HCT116 (cell line): ENCODE measurements around the gene LSM14A. TPM values are rescaled to one million over a fixed set of nuclear protein-coding genes. Genes with fewer than 3 reads are reported as not detected.

Experiments
- ATAC-seq: fragments of 200-7000 bp; cut with Tn5 transposase; 2 replicates; pipeline ENCODE4 v1.9.1; 2020; ENCODE audit warnings: mild to moderate bottlenecking, moderate library complexity
- BruUV-seq: library from RNA; stranded (reverse); fragments of 400-500 nt; replicated peaks from 2 replicates; lab custom pipeline; 2021; lab: Mats Ljungman, UMichigan
- CTCF ChIA-PET: fragments of 300-600 bp; sonication (Branson Sonifier 250); formaldehyde crosslinking; loops from one replicate; lab custom pipeline; 2021; ENCODE audit warnings: antibody characterized with exemption; lab: Charles Lee
- POLR2A ChIA-PET: fragments of 300-600, 350-600 bp; sonication (Branson Sonifier 250); formaldehyde crosslinking; loops from one replicate; lab custom pipeline; 2021; ENCODE audit warnings: antibody characterized with exemption; lab: Charles Lee
- RAD21 ChIA-PET, 2 experiments: fragments of 300-600 bp; sonication (Branson Sonifier 250); formaldehyde crosslinking; loops; one replicate each; lab custom pipeline; 2023; ENCODE audit warnings: low total read pairs in 2 of 2; ENCODE audit not compliant: uncharacterized antibody in 2 of 2, unreplicated experiment in 2 of 2, low non-redundant PET in 1 of 2; lab: Charles Lee
- DNase-seq: peaks from one replicate; pipeline ENCODE4 v3.0.0-alpha.2; 2010; ENCODE audit warnings: low read depth, low spot score
- H2AFZ ChIP-seq: fragments of 200-600 bp; shearing (Covaris generic), sonication (generic); 2 replicates; pipeline ENCODE4 v1.6.1; 2017; ENCODE audit warnings: low read depth, mixed run types, mixed read lengths, antibody characterized with exemption, low read length; ENCODE audit not compliant: poor library complexity, severe bottlenecking
- H3K27ac ChIP-seq: 2 replicates; pipeline ENCODE4 v1.5.1; 2012; ENCODE audit warnings: low read depth, low read length
- H3K27me3 ChIP-seq: fragments of 200-600 bp; sonication (generic); 2 replicates; pipeline ENCODE4 v1.6.1; 2016; ENCODE audit warnings: mixed run types, low read length, mixed read lengths; ENCODE audit not compliant: insufficient read depth
- H3K36me3 ChIP-seq, 2 experiments: fragments of 200-500 bp in 1 of 2; fragments of 200-600 bp in 1 of 2; sonication (Bioruptor generic) in 1 of 2; sonication (generic) in 1 of 2; 2 replicates each; pipeline versions ENCODE4 v1.5.1 to v1.6.1; 2014 to 2016; ENCODE audit warnings: low read length in 2 of 2, inconsistent platforms in 1 of 2, mixed read lengths in 1 of 2, mixed run types in 1 of 2; ENCODE audit not compliant: insufficient read depth in 2 of 2, control insufficient read depth in 1 of 2
- H3K4me1 ChIP-seq, 2 experiments: fragments of 200-600 bp in 1 of 2; sonication (generic) in 1 of 2; 2 replicates each; pipeline versions ENCODE4 v1.5.1 to v1.6.1; 2012 to 2017; ENCODE audit warnings: low read length in 2 of 2, inconsistent platforms in 1 of 2, mild to moderate bottlenecking in 1 of 2, mixed read lengths in 1 of 2, mixed run types in 1 of 2, moderate library complexity in 1 of 2; ENCODE audit not compliant: insufficient read depth in 2 of 2, control insufficient read depth in 1 of 2
- H3K4me2 ChIP-seq: fragments of 200-600 bp; sonication (generic); 2 replicates; pipeline ENCODE4 v1.6.1; 2017; ENCODE audit warnings: mixed run types, low read length, mixed read lengths
- H3K4me3 ChIP-seq, 2 experiments: fragments of 200-600 bp in 1 of 2; sonication (generic) in 1 of 2; replicated peaks in 1 of 2; 2 replicates each; pipeline ENCODE4 v1.5.1; 2011 to 2016; ENCODE audit warnings: low read length in 2 of 2, control low read depth in 1 of 2, low read depth in 1 of 2, mild to moderate bottlenecking in 1 of 2, mixed read lengths in 1 of 2, mixed run types in 1 of 2
- H3K79me2 ChIP-seq: fragments of 200-600 bp; sonication (generic); 2 replicates; pipeline ENCODE4 v1.6.1; 2017; ENCODE audit warnings: mild to moderate bottlenecking, mixed run types, low read length, moderate library complexity, mixed read lengths; ENCODE audit not compliant: insufficient read depth
- H3K9ac ChIP-seq: fragments of 200-600 bp; sonication (generic); 2 replicates; pipeline ENCODE4 v1.6.1; 2016; ENCODE audit warnings: low read length, mixed read lengths
- H3K9me2 ChIP-seq: fragments of 200-600 bp; sonication (generic), shearing (Covaris generic); 2 replicates; pipeline ENCODE4 v1.6.1; 2017; ENCODE audit warnings: mixed run types, mild to moderate bottlenecking, moderate library complexity; ENCODE audit not compliant: insufficient read depth
- H3K9me3 ChIP-seq, 2 experiments: fragments of 200-500 bp in 1 of 2; fragments of 200-600 bp in 1 of 2; sonication (Bioruptor generic) in 1 of 2; sonication (generic) in 1 of 2; 2 replicates each; pipeline ENCODE4 v1.6.1; 2014 to 2017; ENCODE audit warnings: low read length in 2 of 2, mixed read lengths in 2 of 2, inconsistent platforms in 1 of 2, low read depth in 1 of 2, mild to moderate bottlenecking in 1 of 2, mixed run types in 1 of 2, moderate library complexity in 1 of 2; ENCODE audit not compliant: control insufficient read depth in 1 of 2, insufficient read depth in 1 of 2
- H4K20me1 ChIP-seq: fragments of 200-600 bp; sonication (generic), shearing (Covaris generic); 2 replicates; pipeline ENCODE4 v1.6.1; 2017; ENCODE audit warnings: mixed run types, mild to moderate bottlenecking, moderate library complexity; ENCODE audit not compliant: insufficient read depth
- EGR1 ChIP-seq: IDR thresholded peaks from 2 replicates; pipeline ENCODE4 v1.6.1; 2012; ENCODE audit warnings: low read depth
- EZH2 ChIP-seq: fragments of 200-600 bp; sonication (generic); IDR thresholded peaks from 2 replicates; pipeline ENCODE4 v1.6.1; 2017; ENCODE audit warnings: antibody characterized with exemption, mixed run types
- FOSL1 ChIP-seq: IDR thresholded peaks from 2 replicates; pipeline ENCODE4 v1.6.1; 2012; ENCODE audit warnings: low read depth
- POLR2A ChIP-seq: IDR thresholded peaks from 2 replicates; pipeline ENCODE4 v1.7.0; 2011; ENCODE audit warnings: borderline replicate concordance; ENCODE audit not compliant: insufficient read depth, insufficient read length; ENCODE audit errors: extremely low read depth
- POLR2AphosphoS5 ChIP-seq: IDR thresholded peaks from 2 replicates; pipeline ENCODE4 v1.6.1; 2011; ENCODE audit warnings: mild to moderate bottlenecking, low read depth, low read length, moderate library complexity
- SIN3A ChIP-seq: IDR thresholded peaks from 2 replicates; pipeline ENCODE4 v1.6.1; 2012; ENCODE audit warnings: low read depth
- TCF7L2 ChIP-seq: IDR thresholded peaks from 2 replicates; pipeline ENCODE4 v1.7.0; 2011; ENCODE audit warnings: borderline replicate concordance, inconsistent platforms; ENCODE audit not compliant: insufficient read depth, insufficient read length; ENCODE audit errors: extremely low read depth
- ZFX ChIP-seq: fragments of 450-650 bp; IDR thresholded peaks from 2 replicates; pipeline ENCODE4 v1.6.1; 2017
- ZNF274 ChIP-seq: fragments of 200-500 bp; sonication (Bioruptor generic); IDR thresholded peaks from 2 replicates; pipeline ENCODE4 v1.6.1; 2014; ENCODE audit warnings: mild to moderate bottlenecking, low read depth, low read length, inconsistent platforms
- intact Hi-C: fragments of 100-400 bp; cut with micrococcal nuclease; formaldehyde crosslinking; loops from 2 replicates; pipeline ENCODE4 v1.10.0; 2022
- total RNA-seq: library from RNA; stranded (reverse); gene quantifications from one replicate; pipeline ENCODE4 v1.2.1, GENCODE V29; 2021; ENCODE audit not compliant: unreplicated experiment
- TF ChIP-seq, protein P1 (sequence below): IDR thresholded peaks from 2 replicates; pipeline ENCODE4 v1.6.1; 2012; ENCODE audit warnings: low read depth
- TF ChIP-seq, protein P2 (sequence below): IDR thresholded peaks from 2 replicates; pipeline ENCODE4 v1.6.1; 2011; ENCODE audit warnings: mild to moderate bottlenecking, low read length, moderate library complexity; ENCODE audit not compliant: insufficient replicate concordance; ENCODE audit errors: extremely low read depth
- TF ChIP-seq, protein P3 (sequence below), 3 experiments: fragments of 200-600 bp in 1 of 3; sonication (generic) in 1 of 3; IDR thresholded peaks in 2 of 3; conservative IDR thresholded peaks in 1 of 3; 2 replicates each; pipeline ENCODE4 v1.5.1; 2012 to 2017; ENCODE audit warnings: low read depth in 2 of 3, low read length in 2 of 3, antibody characterized with exemption in 1 of 3, borderline replicate concordance in 1 of 3, control low read depth in 1 of 3, mild to moderate bottlenecking in 1 of 3, mixed read lengths in 1 of 3, mixed run types in 1 of 3, moderate library complexity in 1 of 3; ENCODE audit not compliant: insufficient read depth in 1 of 3
- TF ChIP-seq, protein P4 (sequence below): IDR thresholded peaks from 2 replicates; pipeline ENCODE4 v1.6.1; 2012

Gene LSM14A
- total RNA-seq, 1 experiment from 2014 or later = 120 TPM

DNA sequence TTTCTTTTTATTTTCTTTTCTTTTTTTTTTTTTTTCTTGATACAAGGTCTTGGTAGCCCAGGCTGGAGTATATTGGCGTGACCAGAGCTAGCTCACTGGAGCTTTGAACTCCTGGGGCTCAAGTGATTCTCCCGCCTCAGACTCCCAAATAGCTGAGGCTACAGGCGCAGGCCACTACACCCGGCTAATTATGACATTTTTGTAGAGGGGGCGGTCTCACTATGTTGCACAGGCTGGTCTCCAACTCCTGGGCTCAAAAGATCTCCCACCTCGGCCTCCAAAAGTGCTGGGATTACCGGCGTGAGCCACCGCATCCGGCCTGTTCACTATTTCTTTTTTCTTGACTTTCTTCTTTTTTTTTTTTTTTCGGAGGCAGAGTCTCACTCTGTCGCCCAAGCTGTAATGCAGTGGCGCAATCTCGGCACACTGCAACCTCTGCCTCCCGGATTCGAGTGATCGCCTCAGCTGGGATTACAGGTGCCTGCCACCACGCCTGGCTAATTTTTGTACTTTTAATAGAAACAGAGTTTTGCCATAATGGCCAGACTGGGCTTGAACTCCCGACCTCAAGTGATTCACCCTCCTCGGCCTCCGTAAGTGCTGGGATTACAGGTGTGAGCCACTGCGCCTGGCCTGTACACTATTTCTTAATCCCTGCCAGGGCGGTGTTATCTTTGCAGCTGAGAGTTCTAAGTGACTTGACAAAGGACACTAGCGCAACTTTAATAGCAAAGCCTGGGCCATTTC lies 37.1 kb upstream of the LSM14A start (continued):
- TF ChIP-seq, protein P1, sequence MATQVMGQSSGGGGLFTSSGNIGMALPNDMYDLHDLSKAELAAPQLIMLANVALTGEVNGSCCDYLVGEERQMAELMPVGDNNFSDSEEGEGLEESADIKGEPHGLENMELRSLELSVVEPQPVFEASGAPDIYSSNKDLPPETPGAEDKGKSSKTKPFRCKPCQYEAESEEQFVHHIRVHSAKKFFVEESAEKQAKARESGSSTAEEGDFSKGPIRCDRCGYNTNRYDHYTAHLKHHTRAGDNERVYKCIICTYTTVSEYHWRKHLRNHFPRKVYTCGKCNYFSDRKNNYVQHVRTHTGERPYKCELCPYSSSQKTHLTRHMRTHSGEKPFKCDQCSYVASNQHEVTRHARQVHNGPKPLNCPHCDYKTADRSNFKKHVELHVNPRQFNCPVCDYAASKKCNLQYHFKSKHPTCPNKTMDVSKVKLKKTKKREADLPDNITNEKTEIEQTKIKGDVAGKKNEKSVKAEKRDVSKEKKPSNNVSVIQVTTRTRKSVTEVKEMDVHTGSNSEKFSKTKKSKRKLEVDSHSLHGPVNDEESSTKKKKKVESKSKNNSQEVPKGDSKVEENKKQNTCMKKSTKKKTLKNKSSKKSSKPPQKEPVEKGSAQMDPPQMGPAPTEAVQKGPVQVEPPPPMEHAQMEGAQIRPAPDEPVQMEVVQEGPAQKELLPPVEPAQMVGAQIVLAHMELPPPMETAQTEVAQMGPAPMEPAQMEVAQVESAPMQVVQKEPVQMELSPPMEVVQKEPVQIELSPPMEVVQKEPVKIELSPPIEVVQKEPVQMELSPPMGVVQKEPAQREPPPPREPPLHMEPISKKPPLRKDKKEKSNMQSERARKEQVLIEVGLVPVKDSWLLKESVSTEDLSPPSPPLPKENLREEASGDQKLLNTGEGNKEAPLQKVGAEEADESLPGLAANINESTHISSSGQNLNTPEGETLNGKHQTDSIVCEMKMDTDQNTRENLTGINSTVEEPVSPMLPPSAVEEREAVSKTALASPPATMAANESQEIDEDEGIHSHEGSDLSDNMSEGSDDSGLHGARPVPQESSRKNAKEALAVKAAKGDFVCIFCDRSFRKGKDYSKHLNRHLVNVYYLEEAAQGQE = no peak
- TF ChIP-seq EZH2 = no peak

DNA sequence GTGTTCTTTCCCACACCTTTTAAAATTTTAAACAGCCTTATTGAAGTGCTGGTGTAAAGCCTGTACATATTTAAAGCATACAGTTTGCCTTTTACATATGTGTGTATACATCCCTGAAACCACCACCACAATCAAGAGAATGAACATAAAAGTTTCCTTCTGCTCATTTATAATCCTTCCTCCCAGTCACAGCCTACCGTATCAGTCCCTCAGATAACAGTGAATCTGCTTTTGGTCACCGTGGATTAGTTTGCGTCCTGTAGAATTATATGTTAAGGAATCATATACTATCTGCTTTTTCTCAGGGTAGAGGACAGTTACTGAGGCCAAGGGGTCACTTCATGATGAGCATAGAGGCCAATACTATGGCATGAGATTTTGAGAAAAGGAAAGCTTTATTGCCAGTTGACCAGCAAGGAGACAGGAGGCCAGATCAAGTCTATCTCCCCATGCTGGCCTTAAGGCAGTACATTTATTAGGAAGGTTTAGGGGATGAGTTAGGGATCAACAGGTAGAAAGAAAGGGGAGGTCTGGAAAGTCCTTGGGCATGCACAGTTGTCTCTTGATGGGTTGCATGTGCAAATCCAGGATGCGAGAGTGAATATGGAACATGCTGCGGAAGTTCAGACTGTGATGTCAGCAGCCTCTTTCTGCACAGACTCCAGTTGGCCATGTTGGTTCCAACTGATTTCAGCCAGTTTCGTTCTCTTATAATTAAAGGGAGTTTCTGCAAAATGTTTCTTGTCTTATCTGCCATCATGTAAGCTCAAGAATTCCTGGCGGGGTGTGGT lies 36.3 kb upstream of the LSM14A start:
- Histone ChIP-seq H3K27ac (no peak overlapping the region), H3K27me3 (no peaks in the 10 kb centered on the region), H3K4me1 (peaks cover 8 to 22% of the 10 kb centered on the region in 2 experiments), H3K4me2 (peak overlapping the region; percentile 97), H3K9ac (no peak overlapping the region), H3K9me3 (no peaks in the 10 kb centered on the region)
- RAD21 ChIA-PET = no interaction called here
- intact Hi-C loops = no loop called here
- no peak for TF ChIP-seq TCF7L2
- no peak for TF ChIP-seq SIN3A
- no peak for TF ChIP-seq POLR2A
- no peak for TF ChIP-seq POLR2AphosphoS5
- TF ChIP-seq, protein P2, sequence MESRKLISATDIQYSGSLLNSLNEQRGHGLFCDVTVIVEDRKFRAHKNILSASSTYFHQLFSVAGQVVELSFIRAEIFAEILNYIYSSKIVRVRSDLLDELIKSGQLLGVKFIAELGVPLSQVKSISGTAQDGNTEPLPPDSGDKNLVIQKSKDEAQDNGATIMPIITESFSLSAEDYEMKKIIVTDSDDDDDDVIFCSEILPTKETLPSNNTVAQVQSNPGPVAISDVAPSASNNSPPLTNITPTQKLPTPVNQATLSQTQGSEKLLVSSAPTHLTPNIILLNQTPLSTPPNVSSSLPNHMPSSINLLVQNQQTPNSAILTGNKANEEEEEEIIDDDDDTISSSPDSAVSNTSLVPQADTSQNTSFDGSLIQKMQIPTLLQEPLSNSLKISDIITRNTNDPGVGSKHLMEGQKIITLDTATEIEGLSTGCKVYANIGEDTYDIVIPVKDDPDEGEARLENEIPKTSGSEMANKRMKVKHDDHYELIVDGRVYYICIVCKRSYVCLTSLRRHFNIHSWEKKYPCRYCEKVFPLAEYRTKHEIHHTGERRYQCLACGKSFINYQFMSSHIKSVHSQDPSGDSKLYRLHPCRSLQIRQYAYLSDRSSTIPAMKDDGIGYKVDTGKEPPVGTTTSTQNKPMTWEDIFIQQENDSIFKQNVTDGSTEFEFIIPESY = no peak
- TF ChIP-seq, protein P3, sequence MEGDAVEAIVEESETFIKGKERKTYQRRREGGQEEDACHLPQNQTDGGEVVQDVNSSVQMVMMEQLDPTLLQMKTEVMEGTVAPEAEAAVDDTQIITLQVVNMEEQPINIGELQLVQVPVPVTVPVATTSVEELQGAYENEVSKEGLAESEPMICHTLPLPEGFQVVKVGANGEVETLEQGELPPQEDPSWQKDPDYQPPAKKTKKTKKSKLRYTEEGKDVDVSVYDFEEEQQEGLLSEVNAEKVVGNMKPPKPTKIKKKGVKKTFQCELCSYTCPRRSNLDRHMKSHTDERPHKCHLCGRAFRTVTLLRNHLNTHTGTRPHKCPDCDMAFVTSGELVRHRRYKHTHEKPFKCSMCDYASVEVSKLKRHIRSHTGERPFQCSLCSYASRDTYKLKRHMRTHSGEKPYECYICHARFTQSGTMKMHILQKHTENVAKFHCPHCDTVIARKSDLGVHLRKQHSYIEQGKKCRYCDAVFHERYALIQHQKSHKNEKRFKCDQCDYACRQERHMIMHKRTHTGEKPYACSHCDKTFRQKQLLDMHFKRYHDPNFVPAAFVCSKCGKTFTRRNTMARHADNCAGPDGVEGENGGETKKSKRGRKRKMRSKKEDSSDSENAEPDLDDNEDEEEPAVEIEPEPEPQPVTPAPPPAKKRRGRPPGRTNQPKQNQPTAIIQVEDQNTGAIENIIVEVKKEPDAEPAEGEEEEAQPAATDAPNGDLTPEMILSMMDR (IDR thresholded peaks at IDR 0.05 in 2 of 3, conservative IDR thresholded peaks at IDR 0.05 in 1 of 3; ENCODE audit: borderline replicate concordance in 1 of 3, insufficient read depth in 1 of 3, low read depth in 2 of 3, low read length in 2 of 3) = no peak
- no peak for TF ChIP-seq EGR1
- TF ChIP-seq, protein P4, sequence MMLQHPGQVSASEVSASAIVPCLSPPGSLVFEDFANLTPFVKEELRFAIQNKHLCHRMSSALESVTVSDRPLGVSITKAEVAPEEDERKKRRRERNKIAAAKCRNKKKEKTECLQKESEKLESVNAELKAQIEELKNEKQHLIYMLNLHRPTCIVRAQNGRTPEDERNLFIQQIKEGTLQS = no peak
- no peak for TF ChIP-seq ZFX
- TF ChIP-seq FOSL1 = no peak
- TF ChIP-seq ZNF274 = no peak
- TF ChIP-seq, all 23 proteins: peak for 0
- no peaks in the 10 kb centered on the region for H3K79me2 ChIP-seq
- no peak overlapping the region; a peak in 1 of 4 replicates for H3K4me3 ChIP-seq
- no peak overlapping the region for H2AFZ ChIP-seq
- POLR2A ChIA-PET = interaction anchor here (1.3 kb wide), 1 partner anchor 9 kb away, joined by 3 read pairs; no protein-coding TSS in a partner anchor
- DNase-seq = no peak
- BruUV-seq = no TSS peak
- no peak for ATAC-seq
- H3K36me3 ChIP-seq = no peaks in the 10 kb centered on the region
- H4K20me1 ChIP-seq = no peaks in the 10 kb centered on the region
- no peaks in the 10 kb centered on the region for H3K9me2 ChIP-seq
- CTCF ChIA-PET = interaction anchor here (2.0 kb wide), 1 partner anchor 10 kb away, joined by 5 read pairs; no protein-coding TSS in a partner anchor
